Measurements from ENCODE around the gene ACTR8.

Gene ACTR8

GRCh38 chr3:53834429-53835095, 47.4 kb downstream of the ACTR8 start:
- DNase-seq (ENCODE audit: low read depth) = no peak

DNA sequence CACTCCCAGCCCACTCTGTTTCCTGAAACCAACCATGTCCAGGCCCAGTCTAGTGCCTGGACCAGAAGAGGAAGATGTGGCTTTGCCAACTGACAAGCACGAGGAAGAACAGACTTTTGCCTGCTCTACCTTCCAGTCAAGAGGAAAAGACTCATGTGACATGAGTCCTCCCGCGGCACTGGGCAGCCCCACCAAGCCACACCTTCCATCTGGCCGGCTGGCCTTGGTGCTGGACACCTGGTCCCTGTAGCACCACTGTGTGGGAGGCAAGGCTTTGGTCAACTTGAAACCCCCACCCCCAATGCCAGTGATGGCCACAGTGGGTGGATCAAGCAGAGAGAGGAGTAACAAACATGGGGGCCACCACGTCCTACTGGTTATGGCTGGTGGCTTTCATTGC, 48.3 kb downstream of the ACTR8 start:
- DNase-seq (ENCODE audit: low read depth) = no peak

DNA sequence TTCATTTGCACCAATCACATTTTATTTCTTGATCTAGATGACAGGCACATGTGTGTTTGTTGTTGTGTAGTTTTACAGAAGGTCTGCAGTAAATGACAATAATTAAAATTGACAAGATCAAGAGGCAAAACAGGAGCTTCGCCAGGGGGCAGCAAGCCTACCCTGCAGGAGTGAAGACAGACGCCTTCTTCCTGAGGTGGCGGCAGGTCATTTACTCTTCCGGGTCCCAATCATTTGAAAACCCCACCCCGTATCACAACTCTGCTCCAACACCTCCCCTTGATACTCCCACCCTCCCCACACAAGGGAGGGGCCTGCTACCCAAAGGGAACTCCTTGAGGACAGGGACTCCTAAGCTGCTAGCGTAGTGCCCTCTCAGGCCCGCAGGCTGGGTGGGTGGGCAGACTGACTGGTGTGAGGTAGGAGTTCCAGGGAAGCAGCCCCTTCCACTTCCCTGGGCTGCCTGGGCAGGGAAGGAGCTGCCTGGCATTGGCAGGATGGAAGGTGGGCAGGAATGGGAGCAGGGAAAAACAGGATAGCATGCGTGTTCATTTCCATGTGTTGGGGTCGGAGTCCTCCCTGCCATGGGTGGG, 48.8 kb downstream of the ACTR8 start:
- DNase-seq (ENCODE audit: low read depth) = no peak

DNA sequence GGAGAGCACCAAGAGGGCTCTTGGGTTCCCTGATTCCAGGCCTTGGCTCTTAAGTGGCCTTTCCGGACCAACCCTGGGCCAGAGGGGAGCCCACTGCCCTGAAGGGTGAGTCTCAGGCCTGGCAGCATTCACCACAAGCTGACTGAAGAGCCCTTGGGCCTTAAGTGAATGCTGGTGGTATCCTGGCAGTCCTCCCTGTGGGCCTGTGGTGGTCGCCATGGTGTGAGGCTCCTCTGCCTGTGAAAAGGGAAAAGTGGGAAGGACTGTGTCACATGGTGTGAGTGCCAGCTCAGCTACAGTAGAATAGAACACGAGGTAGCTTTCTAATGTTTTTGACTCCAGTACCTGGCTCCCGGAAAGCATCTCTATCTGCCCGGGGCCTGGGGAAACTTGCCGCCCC, 51.0 kb downstream of the ACTR8 start:
- no peak for DNase-seq (ENCODE audit: low read depth)

GRCh38 chr3:53829605-53830004, 52.3 kb downstream of the ACTR8 start:
- DNase-seq (ENCODE audit: low read depth) = no peak

DNA sequence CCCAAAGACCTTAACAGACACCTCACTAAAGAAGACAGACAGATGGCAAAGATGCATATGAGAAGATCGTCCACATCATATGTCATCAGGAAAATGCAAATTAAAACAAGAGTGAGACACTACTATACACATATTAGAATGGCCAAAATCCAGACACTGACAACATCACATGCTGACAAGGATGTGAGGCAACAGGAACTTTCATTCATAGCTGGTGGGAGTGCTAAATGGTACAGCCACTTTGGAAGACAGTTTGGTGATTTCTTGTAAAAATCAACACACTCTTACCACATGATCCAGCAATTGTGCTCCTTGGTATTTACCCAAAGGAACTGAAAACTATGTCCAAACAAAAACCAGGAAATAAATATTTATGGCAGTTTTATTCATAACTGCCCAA, 53.4 kb downstream of the ACTR8 start:
- DNase-seq (ENCODE audit: low read depth) = no peak

GRCh38 chr3:53826048-53826447, 55.9 kb downstream of the ACTR8 start:
- DNase-seq (ENCODE audit: low read depth) = no peak

GRCh38 chr3:53824795-53825194, 57.2 kb downstream of the ACTR8 start:
- no peak for DNase-seq (ENCODE audit: low read depth)

DNA sequence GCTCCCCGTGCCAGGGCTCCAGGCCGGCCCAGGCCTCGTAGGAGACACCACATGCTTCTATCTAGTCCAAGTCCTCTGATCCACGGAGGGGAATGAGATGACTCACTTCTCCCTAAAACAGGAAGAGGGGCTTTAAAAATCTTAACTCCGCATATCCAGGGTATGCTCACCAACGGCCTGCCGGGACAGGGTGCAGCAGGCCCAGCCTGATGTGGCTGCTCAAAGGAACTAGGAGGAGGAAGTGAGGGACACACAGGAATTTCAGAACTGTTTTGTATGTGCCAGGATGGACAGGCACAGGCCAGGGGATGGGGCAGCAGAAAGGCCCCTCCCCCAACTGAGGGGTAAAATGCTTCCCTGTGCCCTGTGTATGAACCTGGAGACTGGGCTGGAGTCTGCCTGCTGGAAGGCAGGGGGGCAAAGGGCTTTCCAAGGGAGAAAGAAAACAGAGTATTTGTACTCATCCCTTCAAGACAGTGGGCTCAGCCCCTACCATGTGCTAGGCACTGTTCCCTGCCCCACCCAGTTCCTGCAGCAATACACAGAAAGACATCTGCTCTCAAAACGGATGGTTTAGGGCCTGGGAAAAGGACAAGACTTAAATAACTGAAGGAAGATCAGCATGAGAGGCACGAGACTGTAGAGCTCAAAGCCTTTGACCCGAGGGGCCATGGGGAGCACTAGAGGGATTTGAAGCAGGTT, 57.8 kb downstream of the ACTR8 start:
- no peak for DNase-seq (ENCODE audit: low read depth)

- no peak for DNase-seq (ENCODE audit: low read depth)
Measured at GRCh38 chr3:53823026-53823955, 58.7 kb downstream of the ACTR8 start.

DNA sequence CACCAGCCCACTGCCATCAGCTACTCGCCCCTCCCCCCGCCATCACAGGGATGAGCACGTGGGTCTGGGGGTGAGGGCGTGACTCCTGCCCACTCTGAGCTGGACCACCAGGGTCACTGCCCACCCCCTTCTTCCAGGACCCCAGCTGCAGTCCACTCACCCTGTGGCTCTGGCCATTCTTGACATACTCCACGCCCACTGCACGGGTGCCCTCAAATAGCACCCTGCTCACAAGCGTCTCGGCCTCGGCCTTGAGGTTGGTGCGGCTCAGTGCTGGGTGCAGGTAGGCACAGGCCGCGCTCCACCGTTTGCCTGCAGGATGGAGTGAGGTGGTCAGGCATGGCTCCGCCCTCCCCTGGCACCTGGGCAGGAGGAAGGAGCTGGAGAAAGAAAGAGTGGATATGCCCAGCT, 59.6 kb downstream of the ACTR8 start:
- DNase-seq (ENCODE audit: low read depth) = no peak

DNA sequence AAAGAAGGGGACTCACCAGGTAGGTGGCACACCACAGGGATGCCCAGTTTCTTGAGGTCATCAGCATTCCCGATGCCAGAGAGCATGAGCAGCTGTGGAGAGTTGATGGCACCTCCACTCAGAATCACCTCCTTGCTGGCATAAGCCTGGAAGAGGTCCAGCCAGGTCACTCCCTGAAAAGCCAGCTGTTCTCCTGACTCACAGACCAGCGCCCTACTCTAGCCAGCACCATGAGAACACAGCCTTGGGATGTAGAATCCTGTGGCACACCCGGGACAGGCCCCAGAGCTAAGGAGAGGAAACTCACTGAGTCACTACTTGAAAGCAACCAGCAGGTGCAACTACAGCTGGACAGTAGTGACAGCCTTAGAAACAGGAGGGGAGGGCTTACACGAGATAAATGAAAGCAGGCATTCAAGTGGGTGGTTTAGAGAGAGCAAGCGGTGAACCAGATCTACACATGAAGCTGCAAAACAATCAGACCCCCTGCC, 60.3 kb downstream of the ACTR8 start:
- DNase-seq (ENCODE audit: low read depth) = no peak

DNA sequence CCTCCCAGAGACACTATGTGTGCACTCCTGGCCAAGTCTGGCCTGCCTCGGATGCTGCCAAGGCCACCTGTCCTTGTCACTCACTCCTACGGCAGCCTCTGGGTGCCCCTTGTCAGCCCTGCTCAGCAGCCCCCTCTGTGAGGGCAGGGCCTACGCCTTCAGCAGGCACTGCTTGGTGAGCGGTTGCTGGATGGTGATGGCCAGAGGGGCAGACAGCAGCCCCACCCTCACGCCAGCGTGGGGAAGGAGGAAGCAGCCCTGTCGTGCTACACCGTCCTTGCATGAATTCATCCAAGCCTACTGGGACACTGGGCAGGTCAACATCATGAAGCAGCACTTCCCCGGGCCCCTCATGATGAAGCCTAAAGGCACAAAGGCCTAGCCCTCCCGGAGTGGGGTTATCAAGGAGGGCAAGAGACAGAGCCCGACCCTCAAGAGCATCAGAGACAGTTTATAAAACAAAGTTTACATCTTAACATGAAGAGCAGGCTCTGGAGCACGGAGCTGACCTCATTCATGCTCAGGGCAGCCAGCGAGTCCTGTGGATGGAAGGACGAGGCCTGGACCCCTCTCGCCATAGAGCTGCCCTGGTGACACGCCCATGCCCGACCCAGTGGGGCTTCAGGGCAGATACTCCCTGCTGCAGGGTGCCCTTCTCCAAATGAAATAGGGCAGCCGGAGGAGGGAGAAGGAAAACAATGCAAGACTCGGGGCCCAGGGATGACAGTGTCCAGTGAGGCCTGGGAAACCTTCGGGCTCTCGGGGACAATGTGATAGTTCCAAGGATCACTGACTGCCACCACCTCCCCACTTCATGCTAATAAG, 61.0 kb downstream of the ACTR8 start:
- no peak for DNase-seq (ENCODE audit: low read depth)

- no peak for DNase-seq (ENCODE audit: low read depth)
Measured at GRCh38 chr3:53820084-53820483, 61.9 kb downstream of the ACTR8 start.

DNA sequence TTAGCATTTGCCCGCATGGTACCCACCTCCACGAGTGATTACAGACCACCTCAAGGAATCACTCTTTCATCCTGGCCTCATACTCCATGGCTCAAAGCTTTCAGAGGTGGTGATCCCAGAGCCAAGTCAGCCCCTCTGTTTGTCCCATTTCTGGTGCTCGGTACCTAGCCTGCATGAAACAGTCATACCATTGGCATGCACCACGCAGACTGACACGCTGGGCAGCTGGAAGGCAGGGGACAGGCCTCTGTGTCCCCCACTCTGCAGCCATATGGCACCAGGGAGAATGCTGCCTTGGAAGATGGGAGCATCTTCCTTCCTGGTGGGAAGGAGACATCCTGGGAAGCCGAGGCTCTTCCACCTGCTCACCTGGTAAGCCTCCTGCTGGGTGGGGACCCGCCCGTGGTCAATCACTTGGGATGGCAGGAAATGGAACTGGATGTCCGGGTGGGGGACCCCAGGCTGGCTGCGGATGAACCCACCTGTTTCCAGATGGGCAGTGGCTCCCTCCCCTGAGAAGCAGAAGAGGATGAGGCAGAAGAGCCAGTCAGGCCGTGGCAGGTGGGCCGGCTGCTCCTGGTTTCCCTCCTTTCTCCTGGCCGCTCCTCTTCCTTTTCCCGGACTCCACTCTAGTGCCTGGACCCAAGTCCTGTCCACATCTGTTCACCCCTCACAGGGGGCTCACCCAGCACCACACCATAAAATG, 62.6 kb downstream of the ACTR8 start:
- DNase-seq (ENCODE audit: low read depth) = no peak

GRCh38 chr3:53818221-53819162, 63.5 kb downstream of the ACTR8 start:
- DNase-seq (ENCODE audit: low read depth) = no peak

DNA sequence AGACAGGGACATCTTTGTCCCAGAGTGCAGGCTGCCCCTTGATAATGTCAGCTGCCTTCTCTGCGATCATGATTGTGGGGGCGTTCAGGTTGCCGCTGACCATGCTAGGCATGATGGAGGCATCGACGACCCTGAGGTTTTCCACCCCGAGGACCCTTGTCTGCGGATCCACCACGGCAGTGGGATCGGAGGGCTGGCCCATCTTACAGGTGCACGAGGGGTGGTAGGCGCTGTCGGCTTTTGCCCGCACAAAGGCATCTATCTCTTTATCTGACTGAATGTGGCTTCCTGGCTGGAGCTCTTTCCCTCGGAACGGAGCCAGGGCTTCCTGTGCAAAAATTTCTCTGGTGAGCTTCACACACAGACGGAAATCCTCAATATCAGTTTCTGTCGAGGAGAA, 64.1 kb downstream of the ACTR8 start:
- DNase-seq (ENCODE audit: low read depth) = no peak

DNA sequence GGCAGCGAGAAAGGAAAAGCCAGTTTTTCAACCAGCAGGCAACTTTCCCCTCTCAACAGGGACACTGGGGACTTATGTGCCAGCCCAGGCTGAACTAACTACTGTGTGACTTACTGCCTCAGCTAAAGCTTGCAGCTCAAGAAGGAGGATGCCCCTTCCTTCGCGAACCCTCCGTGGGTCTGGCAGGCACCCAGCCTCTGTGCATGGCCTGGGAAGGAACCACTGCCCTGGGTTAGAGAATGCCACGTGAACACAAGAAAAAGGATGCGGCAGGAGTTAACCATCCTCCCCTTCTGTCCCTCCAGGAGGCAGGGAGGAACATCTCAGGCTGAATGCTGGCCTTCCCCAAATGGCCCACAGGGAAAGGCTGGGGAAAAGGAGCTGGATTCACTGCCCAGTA, 64.7 kb downstream of the ACTR8 start:
- DNase-seq (ENCODE audit: low read depth) = no peak
